CD4-positive, alpha-beta T cell (primary cell): ENCODE results near the gene ZC3H13. TPM values are rescaled to one million over a fixed set of nuclear protein-coding genes. Genes with fewer than 3 reads are reported as not detected.

ENCODE experiments used
- ATAC-seq: fragments of 200-7000 bp; cut with Tn5 transposase; one replicate; pipeline ENCODE4 v1.10.0; 2022; ENCODE audit warnings: mild to moderate bottlenecking; ENCODE audit not compliant: poor library complexity
- CTCF ChIA-PET: fragments of 350-600 bp; sonication (Branson Sonifier 250); formaldehyde crosslinking; loops from one replicate; lab custom pipeline; 2021; ENCODE audit warnings: antibody characterized with exemption, inconsistent platforms; lab: Charles Lee
- POLR2A ChIA-PET: fragments of 350-600 bp; sonication (Branson Sonifier 250); formaldehyde crosslinking; loops from one replicate; lab custom pipeline; 2021; ENCODE audit warnings: antibody characterized with exemption, inconsistent platforms; lab: Charles Lee
- DNase-seq, 14 experiments: peaks; one replicate each; pipeline ENCODE4 v3.0.0-alpha.2; 2013 to 2020; ENCODE audit warnings: mixed read lengths in 2 of 14
- H3K27ac ChIP-seq, 2 donors: one replicate each; pipeline versions ENCODE4 v1.5.1 to v1.7.0; 2013; ENCODE audit warnings: low read length in 2 of 2, low read depth in 1 of 2, mild to moderate bottlenecking in 1 of 2
- H3K27me3 ChIP-seq, 2 experiments: 1 replicate in 1 of 2; 2 replicates in 1 of 2; pipeline versions ENCODE4 v1.6.1 to v1.7.0; 2013; ENCODE audit warnings: low read length in 2 of 2, control low read depth in 1 of 2, mild to moderate bottlenecking in 1 of 2, moderate library complexity in 1 of 2; ENCODE audit not compliant: insufficient read depth in 2 of 2, control insufficient read depth in 1 of 2
- H3K36me3 ChIP-seq: one replicate; pipeline ENCODE4 v1.6.1; 2013; ENCODE audit warnings: low read length, control low read depth; ENCODE audit not compliant: insufficient read depth
- H3K4me1 ChIP-seq: one replicate; pipeline ENCODE4 v1.6.1; 2013; ENCODE audit warnings: low read length, control low read depth; ENCODE audit not compliant: insufficient read depth
- H3K4me3 ChIP-seq: one replicate; pipeline ENCODE4 v1.5.1; 2013; ENCODE audit warnings: mild to moderate bottlenecking, low read length, moderate library complexity
- H3K9me3 ChIP-seq, 2 experiments: 1 replicate in 1 of 2; 2 replicates in 1 of 2; pipeline versions ENCODE4 v1.6.1 to v1.7.0; 2013; ENCODE audit warnings: low read length in 2 of 2, mild to moderate bottlenecking in 2 of 2, control low read depth in 1 of 2, moderate library complexity in 1 of 2; ENCODE audit not compliant: control insufficient read depth in 1 of 2, insufficient read depth in 1 of 2
- H3K27ac Mint-ChIP-seq: one replicate; pipeline ENCODE4 v1.8.0; 2020; ENCODE audit warnings: mixed read lengths
- H3K27me3 Mint-ChIP-seq: one replicate; pipeline ENCODE4 v1.8.0; 2021; ENCODE audit warnings: mixed read lengths
- H3K36me3 Mint-ChIP-seq: one replicate; pipeline ENCODE4 v1.8.0; 2021; ENCODE audit warnings: low read depth, mixed read lengths
- H3K4me1 Mint-ChIP-seq: one replicate; pipeline ENCODE4 v1.8.0; 2021; ENCODE audit warnings: low read depth, mixed read lengths
- H3K4me3 Mint-ChIP-seq: one replicate; pipeline ENCODE4 v1.8.0; 2020; ENCODE audit warnings: mild to moderate bottlenecking, mixed read lengths
- H3K9me3 Mint-ChIP-seq: one replicate; pipeline ENCODE4 v1.8.0; 2020; ENCODE audit warnings: mixed read lengths
- CTCF ChIP-seq: fragments of 200-600 bp; IDR thresholded peaks from one replicate; pipeline ENCODE4 v1.8.0; 2022; ENCODE audit warnings: antibody characterized with exemption, mild to moderate bottlenecking
- intact Hi-C, 2 experiments: fragments of 100-400 bp; cut with DNase I in 1 of 2; cut with micrococcal nuclease in 1 of 2; formaldehyde crosslinking; loops; one replicate each; pipeline versions ENCODE4 v1.15.1 to v1.9.0; 2023 to 2025; cut with DNase I, micrococcal nuclease
- total RNA-seq, 174 experiments: library from RNA in 2 of 174; stranded (reverse) in 2 of 174; gene quantifications; one replicate each; pipeline ENCODE4 v1.2.3 and lab custom pipeline; 2021 to 2026

ZC3H13 gene
- total RNA-seq, 2 experiments from 2014 or later, result 36.5 to 43.8 TPM

- ChIA-PET CTCF (no interaction called here), POLR2A (no interaction called here)
- Histone ChIP-seq H3K27ac (no peak overlapping the region), H3K4me1 (no peaks in the 10 kb centered on the region), H3K27me3 (no peaks in the 10 kb centered on the region), H3K9me3 (no peaks in the 10 kb centered on the region), H3K4me3 (no peak overlapping the region), H3K36me3 (peaks cover 47% of the 10 kb centered on the region)
- ATAC-seq (no peak), DNase-seq (no peak)
- no peaks in the 10 kb centered on the region for H3K9me3 Mint-ChIP-seq
- H3K4me1 Mint-ChIP-seq, result peaks cover 16% of the 10 kb centered on the region
- no peaks in the 10 kb centered on the region for H3K27me3 Mint-ChIP-seq
- intact Hi-C loops, result no loop called here
- H3K27ac Mint-ChIP-seq, result no peak overlapping the region
- no peak overlapping the region for H3K4me3 Mint-ChIP-seq
- H3K36me3 Mint-ChIP-seq, result peaks cover 75% of the 10 kb centered on the region
- no peak for TF ChIP-seq CTCF
These were observed 55.9 kb downstream of the ZC3H13 start for GRCh38 chr13:45996631-45997030.

GRCh38 chr13:45995245-45995644, 57.3 kb downstream of the ZC3H13 start:
- Histone ChIP-seq H3K4me3 (no peak overlapping the region), H3K36me3 (peaks cover 35% of the 10 kb centered on the region), H3K4me1 (no peaks in the 10 kb centered on the region), H3K27ac (no peak overlapping the region), H3K9me3 (no peaks in the 10 kb centered on the region), H3K27me3 (no peaks in the 10 kb centered on the region)
- H3K4me3 Mint-ChIP-seq, result no peak overlapping the region
- ChIA-PET POLR2A (no interaction called here), CTCF (no interaction called here)
- no peaks in the 10 kb centered on the region for H3K27me3 Mint-ChIP-seq
- DNase-seq (no peak), ATAC-seq (no peak)
- intact Hi-C loops, result no loop called here
- H3K9me3 Mint-ChIP-seq, result no peaks in the 10 kb centered on the region
- peaks cover 72% of the 10 kb centered on the region for H3K36me3 Mint-ChIP-seq
- peaks cover 23% of the 10 kb centered on the region for H3K4me1 Mint-ChIP-seq
- H3K27ac Mint-ChIP-seq, result no peak overlapping the region
- no peak for TF ChIP-seq CTCF

- H3K27me3 Mint-ChIP-seq, result no peaks in the 10 kb centered on the region
- H3K4me1 ChIP-seq, result no peaks in the 10 kb centered on the region
- H3K27me3 ChIP-seq, result no peaks in the 10 kb centered on the region
- no peak for TF ChIP-seq CTCF
- no peaks in the 10 kb centered on the region for H3K9me3 Mint-ChIP-seq
- H3K27ac Mint-ChIP-seq, result no peak overlapping the region
- no peak overlapping the region for H3K4me3 Mint-ChIP-seq
- no peak overlapping the region for H3K27ac ChIP-seq
- intact Hi-C loops, result no loop called here
- peaks cover 23% of the 10 kb centered on the region for H3K4me1 Mint-ChIP-seq
- POLR2A ChIA-PET, result no interaction called here
- no peak for ATAC-seq
- H3K4me3 ChIP-seq, result no peak overlapping the region
- CTCF ChIA-PET, result no interaction called here
- H3K36me3 ChIP-seq, result peaks cover 30% of the 10 kb centered on the region
- peaks cover 72% of the 10 kb centered on the region for H3K36me3 Mint-ChIP-seq
- H3K9me3 ChIP-seq, result no peaks in the 10 kb centered on the region
- DNase-seq, result no peak
These were observed 57.8 kb downstream of the ZC3H13 start for GRCh38 chr13:45994752-45995151.
